Measurements from ENCODE around the gene SNX9.
"Not testable (repeated sequence)": the region's sequence is repeated elsewhere in the genome, so short reads cannot be mapped to it uniquely, and the experiment has no call there.

GRCh38 chr6:157794012-157794411 lies 29.0 kb upstream of the SNX9 start:
- TF ChIP-seq POLR2A (IDR thresholded peaks at IDR 0.05) = not testable (repeated sequence)
- TF ChIP-seq, protein P1, sequence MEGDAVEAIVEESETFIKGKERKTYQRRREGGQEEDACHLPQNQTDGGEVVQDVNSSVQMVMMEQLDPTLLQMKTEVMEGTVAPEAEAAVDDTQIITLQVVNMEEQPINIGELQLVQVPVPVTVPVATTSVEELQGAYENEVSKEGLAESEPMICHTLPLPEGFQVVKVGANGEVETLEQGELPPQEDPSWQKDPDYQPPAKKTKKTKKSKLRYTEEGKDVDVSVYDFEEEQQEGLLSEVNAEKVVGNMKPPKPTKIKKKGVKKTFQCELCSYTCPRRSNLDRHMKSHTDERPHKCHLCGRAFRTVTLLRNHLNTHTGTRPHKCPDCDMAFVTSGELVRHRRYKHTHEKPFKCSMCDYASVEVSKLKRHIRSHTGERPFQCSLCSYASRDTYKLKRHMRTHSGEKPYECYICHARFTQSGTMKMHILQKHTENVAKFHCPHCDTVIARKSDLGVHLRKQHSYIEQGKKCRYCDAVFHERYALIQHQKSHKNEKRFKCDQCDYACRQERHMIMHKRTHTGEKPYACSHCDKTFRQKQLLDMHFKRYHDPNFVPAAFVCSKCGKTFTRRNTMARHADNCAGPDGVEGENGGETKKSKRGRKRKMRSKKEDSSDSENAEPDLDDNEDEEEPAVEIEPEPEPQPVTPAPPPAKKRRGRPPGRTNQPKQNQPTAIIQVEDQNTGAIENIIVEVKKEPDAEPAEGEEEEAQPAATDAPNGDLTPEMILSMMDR (IDR thresholded peaks at IDR 0.05) = not testable (repeated sequence)

All from body of pancreas (tissue), 4 donors.